ENCODE data around the gene NHS. TPM values are rescaled to one million over a fixed set of nuclear protein-coding genes. Genes with fewer than 3 reads are reported as not detected.

NHS gene
- total RNA-seq, 1 donor from 2014 or later: 11.4 TPM

DNA sequence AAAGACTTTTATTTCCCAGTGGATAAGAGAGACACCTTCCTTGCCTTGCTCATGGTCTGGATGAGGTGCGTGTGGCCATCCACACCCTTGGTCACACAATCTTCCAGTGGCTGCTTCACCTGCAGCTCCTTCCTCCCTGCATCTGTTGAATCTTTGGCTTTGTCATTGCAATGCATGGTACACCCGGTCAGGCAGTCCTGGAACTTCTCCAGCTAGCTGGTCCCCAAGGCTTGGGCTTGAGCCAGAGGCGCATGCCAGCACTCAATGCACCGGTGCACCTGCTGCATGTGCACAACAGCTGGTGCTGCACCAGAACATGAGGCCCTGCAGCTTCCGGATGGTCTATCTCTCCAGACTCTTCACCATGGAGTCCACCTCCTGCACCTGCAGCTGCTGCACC is 394.0 kb downstream of the NHS start:
- no peak for DNase-seq (ENCODE audit: low spot score)

DNA sequence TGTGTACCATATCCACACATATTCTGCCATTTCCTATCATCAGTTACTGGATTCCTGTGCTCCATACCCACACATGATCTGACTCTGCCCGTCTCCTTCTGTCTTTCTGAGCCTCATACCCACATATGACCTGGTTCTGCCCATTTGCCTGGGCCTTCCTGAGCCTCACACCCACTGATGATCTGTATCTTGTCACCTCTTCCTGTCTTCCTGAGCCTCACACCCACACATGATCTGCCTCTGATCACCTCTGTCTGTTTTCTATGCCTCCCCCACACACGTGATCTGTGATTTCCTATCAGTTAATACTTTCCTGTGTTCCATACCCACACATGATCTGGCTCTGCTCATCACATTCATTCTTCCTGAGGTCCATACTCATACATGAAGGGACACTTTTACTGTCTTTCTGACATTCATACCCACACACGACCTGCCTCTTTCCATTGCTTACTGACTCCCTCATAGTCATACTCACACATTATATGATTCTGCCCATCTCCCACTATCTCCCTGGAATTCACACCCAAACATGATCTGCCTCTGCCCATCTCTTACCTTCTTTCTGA is 394.8 kb downstream of the NHS start:
- no peak for DNase-seq (ENCODE audit: low spot score)

GRCh38 chrX:17773221-17773876 is 398.3 kb downstream of the NHS start:
- no peak for DNase-seq (ENCODE audit: low spot score)

GRCh38 chrX:17774053-17774452 is 399.1 kb downstream of the NHS start:
- DNase-seq (ENCODE audit: low spot score): no peak

- DNase-seq (ENCODE audit: low spot score): no peak
Measured at GRCh38 chrX:17778997-17779396, 404.0 kb downstream of the NHS start.

GRCh38 chrX:17779434-17779833 is 404.4 kb downstream of the NHS start:
- DNase-seq (ENCODE audit: low spot score): no peak

Small RNAs within 50 kb of the gene (microRNA-seq; reads per million reads assigned to microRNA genes)
- gene MIR4768 (ENCODE audit: borderline number of aligned reads): not detected

Data from mesenteric fat pad (tissue), 1 donor.